Upper lobe of left lung (tissue), 4 donors: ENCODE data around the gene ACTR3C.

ENCODE experiments used
- CTCF ChIP-seq, 6 experiments: fragments of 450-650 bp in 4 of 6; fragments of 200-600 bp in 2 of 6; sonication (generic) in 2 of 6; IDR thresholded peaks; one replicate each; pipeline ENCODE4 v1.5.1; 2016 to 2019; ENCODE audit warnings: antibody characterized with exemption in 6 of 6
- EP300 ChIP-seq, 4 donors: sonication (generic); formaldehyde crosslinking; IDR thresholded peaks; one replicate each; pipeline ENCODE4 v1.5.1; 2017; ENCODE audit warnings: antibody characterized with exemption in 4 of 4, control low read depth in 2 of 4
- POLR2A ChIP-seq, 4 donors: fragments of 450-650 bp; IDR thresholded peaks; one replicate each; pipeline ENCODE4 v1.5.1; 2016 to 2017; ENCODE audit warnings: antibody characterized with exemption in 4 of 4, mild to moderate bottlenecking in 2 of 4

- TF ChIP-seq EP300 (IDR thresholded peaks at IDR 0.05), result no peak
- TF ChIP-seq CTCF (IDR thresholded peaks at IDR 0.05), result no peak
- no peak for TF ChIP-seq POLR2A (IDR thresholded peaks at IDR 0.05)
Measured at GRCh38 chr7:150344299-150344698, 21.0 kb upstream of the ACTR3C start.
